Activated CD8-positive, alpha-beta T cell treated with anti-CD3 and anti-CD28 coated beads, Interleukin-2, amount 10 ng/mL, durations not matched to agents 7 days and 5 days (primary cell): ENCODE results near the gene TULP1. TPM values are rescaled to one million over a fixed set of nuclear protein-coding genes. Genes with fewer than 3 reads are reported as not detected.

Source experiments
- ATAC-seq: fragments of 150-1000 bp; cut with Tn5 transposase; one replicate; pipeline ENCODE4 v1.10.0; 2021; ENCODE audit warnings: moderate library complexity
- CTCF ChIA-PET: fragments of 350-600 bp; sonication (Branson Sonifier 250); formaldehyde crosslinking; loops from one replicate; lab custom pipeline; 2021; ENCODE audit warnings: antibody characterized with exemption; lab: Charles Lee
- POLR2A ChIA-PET: fragments of 350-600 bp; sonication (Branson Sonifier 250); formaldehyde crosslinking; loops from one replicate; lab custom pipeline; 2021; ENCODE audit warnings: antibody characterized with exemption; lab: Charles Lee
- DNase-seq: peaks from one replicate; pipeline ENCODE4 v3.0.0-alpha.2; 2020
- H3K27ac Mint-ChIP-seq: one replicate; pipeline ENCODE4 v1.8.0; 2021; ENCODE audit warnings: mild to moderate bottlenecking, mixed read lengths
- H3K27me3 Mint-ChIP-seq: one replicate; pipeline ENCODE4 v1.8.0; 2021; ENCODE audit warnings: low read depth, mixed read lengths
- H3K36me3 Mint-ChIP-seq: one replicate; pipeline ENCODE4 v1.8.0; 2021; ENCODE audit warnings: low read depth, mixed read lengths
- H3K4me1 Mint-ChIP-seq: one replicate; pipeline ENCODE4 v1.8.0; 2021; ENCODE audit warnings: low read depth, mixed read lengths
- H3K4me3 Mint-ChIP-seq: one replicate; pipeline ENCODE4 v1.8.0; 2021; ENCODE audit warnings: mild to moderate bottlenecking, mixed read lengths
- H3K9me3 Mint-ChIP-seq: one replicate; pipeline ENCODE4 v1.8.0; 2022; ENCODE audit warnings: mixed read lengths; ENCODE audit not compliant: insufficient read depth
- total RNA-seq, 2 experiments: library from RNA; stranded (reverse); gene quantifications; one replicate each; pipeline ENCODE4 v1.2.3, GENCODE V29; 2021

TULP1 gene
- total RNA-seq, 2 experiments from 2014 or later = not detected

- CTCF ChIA-PET = interaction anchor here (1.1 kb wide), 1 partner anchor 15 kb away, joined by 5 read pairs; no protein-coding TSS in a partner anchor
- no peaks in the 10 kb centered on the region for H3K36me3 Mint-ChIP-seq
- ATAC-seq = no peak
- no peaks in the 10 kb centered on the region for H3K9me3 Mint-ChIP-seq
- DNase-seq = no peak
- H3K27me3 Mint-ChIP-seq = peaks cover 38% of the 10 kb centered on the region
- peaks cover 4% of the 10 kb centered on the region for H3K4me1 Mint-ChIP-seq
- H3K27ac Mint-ChIP-seq = no peak overlapping the region
- POLR2A ChIA-PET = no interaction called here
- no peak overlapping the region for H3K4me3 Mint-ChIP-seq
Observed at GRCh38 chr6:35508027-35508426, 4.7 kb downstream of the TULP1 start.

- no peak for DNase-seq
- Mint-ChIP-seq H3K27me3 (peaks cover 39% of the 10 kb centered on the region), H3K9me3 (no peaks in the 10 kb centered on the region), H3K4me3 (no peak overlapping the region), H3K4me1 (peaks cover 4% of the 10 kb centered on the region), H3K27ac (no peak overlapping the region), H3K36me3 (no peaks in the 10 kb centered on the region)
- POLR2A ChIA-PET = no interaction called here
- CTCF ChIA-PET = interaction anchor here (1.0 kb wide), 1 partner anchor 16 kb away, joined by 3 read pairs; no protein-coding TSS in a partner anchor
- no peak for ATAC-seq
Observed at GRCh38 chr6:35507221-35507620, 5.5 kb downstream of the TULP1 start.

- ChIA-PET POLR2A (no interaction called here), CTCF (interaction anchor here (1.0 kb wide), 1 partner anchor 17 kb away, joined by 3 read pairs; no protein-coding TSS in a partner anchor)
- H3K9me3 Mint-ChIP-seq = no peaks in the 10 kb centered on the region
- H3K27me3 Mint-ChIP-seq = peaks cover 39% of the 10 kb centered on the region
- H3K4me1 Mint-ChIP-seq = peaks cover 4% of the 10 kb centered on the region
- H3K4me3 Mint-ChIP-seq = no peak overlapping the region
- no peaks in the 10 kb centered on the region for H3K36me3 Mint-ChIP-seq
- DNase-seq = no peak
- no peak overlapping the region for H3K27ac Mint-ChIP-seq
- ATAC-seq = no peak
Observed at GRCh38 chr6:35506536-35506935, 6.2 kb downstream of the TULP1 start.

DNA sequence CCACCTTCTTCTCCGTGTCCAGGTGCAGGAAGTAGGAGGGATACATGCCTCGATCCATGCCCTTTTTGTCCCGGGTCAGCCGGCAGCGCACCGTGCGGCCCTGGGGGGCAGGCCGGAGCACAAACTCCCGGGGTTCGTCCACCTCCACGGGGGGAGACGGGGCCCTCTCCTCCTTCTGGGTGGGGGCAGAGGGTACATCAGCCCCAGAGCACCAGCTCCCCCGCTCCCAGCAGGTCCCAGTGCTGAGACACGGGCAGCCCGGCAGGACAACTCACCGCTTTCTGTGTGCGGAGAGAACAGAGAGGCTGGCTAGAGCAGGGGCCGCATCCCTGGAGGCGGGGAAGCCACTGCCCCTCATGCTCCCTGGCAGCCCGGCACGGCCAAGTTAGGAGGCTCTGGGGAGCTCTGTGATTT is 6.7 kb downstream of the TULP1 start:
- no peaks in the 10 kb centered on the region for H3K9me3 Mint-ChIP-seq
- CTCF ChIA-PET = interaction anchor here (1.0 kb wide), 1 partner anchor 17 kb away, joined by 3 read pairs; no protein-coding TSS in a partner anchor
- ATAC-seq (no peak), DNase-seq (no peak)
- H3K27ac Mint-ChIP-seq = no peak overlapping the region
- peaks cover 36% of the 10 kb centered on the region for H3K27me3 Mint-ChIP-seq
- peaks cover 4% of the 10 kb centered on the region for H3K4me1 Mint-ChIP-seq
- POLR2A ChIA-PET = interaction anchor here (1.4 kb wide), 1 partner anchor 9 kb away, joined by 4 read pairs; the partner anchor contains the start of gene TEAD3
- H3K4me3 Mint-ChIP-seq = no peak overlapping the region
- no peaks in the 10 kb centered on the region for H3K36me3 Mint-ChIP-seq

GRCh38 chr6:35503534-35503933 is 9.2 kb downstream of the TULP1 start:
- POLR2A ChIA-PET = no interaction called here
- no peaks in the 10 kb centered on the region for H3K9me3 Mint-ChIP-seq
- peaks cover 6% of the 10 kb centered on the region for H3K4me1 Mint-ChIP-seq
- H3K27ac Mint-ChIP-seq = no peak overlapping the region
- no peak for ATAC-seq
- CTCF ChIA-PET = interaction anchor here (0.7 kb wide), 1 partner anchor 19 kb away, joined by 3 read pairs; no protein-coding TSS in a partner anchor
- DNase-seq = no peak
- no peak overlapping the region for H3K4me3 Mint-ChIP-seq
- peaks cover 35% of the 10 kb centered on the region for H3K27me3 Mint-ChIP-seq
- no peaks in the 10 kb centered on the region for H3K36me3 Mint-ChIP-seq

DNA sequence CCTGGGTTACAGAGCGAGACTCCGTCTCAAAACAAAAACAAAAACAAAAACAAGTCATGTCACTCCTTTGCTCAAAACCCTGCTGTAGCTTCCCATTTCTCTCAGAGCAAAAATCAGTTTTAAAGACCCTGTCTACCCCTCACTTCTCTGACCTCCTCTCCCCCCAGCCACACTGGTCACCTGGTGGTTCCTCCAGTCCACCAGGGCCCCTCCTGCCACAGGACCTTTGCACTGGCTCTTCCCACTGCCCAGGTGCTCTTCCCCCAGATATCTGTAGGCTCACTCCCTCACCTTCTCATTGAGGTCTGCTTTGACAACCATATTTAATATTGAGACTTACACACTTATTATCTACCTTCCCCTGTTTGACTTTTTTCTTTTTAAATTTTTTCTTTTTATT is 10.9 kb downstream of the TULP1 start:
- Mint-ChIP-seq H3K27me3 (peaks cover 35% of the 10 kb centered on the region), H3K4me3 (no peak overlapping the region), H3K27ac (no peak overlapping the region), H3K4me1 (peaks cover 15% of the 10 kb centered on the region), H3K36me3 (no peaks in the 10 kb centered on the region), H3K9me3 (no peaks in the 10 kb centered on the region)
- ATAC-seq = no peak
- POLR2A ChIA-PET = no interaction called here
- CTCF ChIA-PET = interaction anchor here (1.3 kb wide), 1 partner anchor 22 kb away, joined by 3 read pairs; no protein-coding TSS in a partner anchor
- no peak for DNase-seq

GRCh38 chr6:35500782-35501181 is 11.9 kb downstream of the TULP1 start:
- Mint-ChIP-seq H3K4me3 (no peak overlapping the region), H3K36me3 (no peaks in the 10 kb centered on the region), H3K27me3 (peaks cover 35% of the 10 kb centered on the region), H3K9me3 (no peaks in the 10 kb centered on the region), H3K4me1 (peaks cover 15% of the 10 kb centered on the region), H3K27ac (no peak overlapping the region)
- CTCF ChIA-PET = no interaction called here
- no peak for DNase-seq
- POLR2A ChIA-PET = no interaction called here
- ATAC-seq = no peak

GRCh38 chr6:35499372-35499771 is 13.3 kb downstream of the TULP1 start:
- no peak for ATAC-seq
- POLR2A ChIA-PET = no interaction called here
- Mint-ChIP-seq H3K36me3 (no peaks in the 10 kb centered on the region), H3K9me3 (no peaks in the 10 kb centered on the region), H3K4me3 (no peak overlapping the region), H3K27me3 (peaks cover 35% of the 10 kb centered on the region), H3K27ac (no peak overlapping the region), H3K4me1 (peaks cover 16% of the 10 kb centered on the region)
- no peak for DNase-seq
- CTCF ChIA-PET = no interaction called here

GRCh38 chr6:35498422-35499067 is 14.2 kb downstream of the TULP1 start:
- ATAC-seq (no peak), DNase-seq (no peak)
- ChIA-PET POLR2A (no interaction called here), CTCF (interaction anchor here (0.7 kb wide), 1 partner anchor 24 kb away, joined by 3 read pairs; no protein-coding TSS in a partner anchor)
- Mint-ChIP-seq H3K4me1 (peaks cover 21% of the 10 kb centered on the region), H3K36me3 (no peaks in the 10 kb centered on the region), H3K27ac (no peak overlapping the region), H3K27me3 (peaks cover 33% of the 10 kb centered on the region), H3K9me3 (no peaks in the 10 kb centered on the region), H3K4me3 (peak overlapping the region; percentile 66)

DNA sequence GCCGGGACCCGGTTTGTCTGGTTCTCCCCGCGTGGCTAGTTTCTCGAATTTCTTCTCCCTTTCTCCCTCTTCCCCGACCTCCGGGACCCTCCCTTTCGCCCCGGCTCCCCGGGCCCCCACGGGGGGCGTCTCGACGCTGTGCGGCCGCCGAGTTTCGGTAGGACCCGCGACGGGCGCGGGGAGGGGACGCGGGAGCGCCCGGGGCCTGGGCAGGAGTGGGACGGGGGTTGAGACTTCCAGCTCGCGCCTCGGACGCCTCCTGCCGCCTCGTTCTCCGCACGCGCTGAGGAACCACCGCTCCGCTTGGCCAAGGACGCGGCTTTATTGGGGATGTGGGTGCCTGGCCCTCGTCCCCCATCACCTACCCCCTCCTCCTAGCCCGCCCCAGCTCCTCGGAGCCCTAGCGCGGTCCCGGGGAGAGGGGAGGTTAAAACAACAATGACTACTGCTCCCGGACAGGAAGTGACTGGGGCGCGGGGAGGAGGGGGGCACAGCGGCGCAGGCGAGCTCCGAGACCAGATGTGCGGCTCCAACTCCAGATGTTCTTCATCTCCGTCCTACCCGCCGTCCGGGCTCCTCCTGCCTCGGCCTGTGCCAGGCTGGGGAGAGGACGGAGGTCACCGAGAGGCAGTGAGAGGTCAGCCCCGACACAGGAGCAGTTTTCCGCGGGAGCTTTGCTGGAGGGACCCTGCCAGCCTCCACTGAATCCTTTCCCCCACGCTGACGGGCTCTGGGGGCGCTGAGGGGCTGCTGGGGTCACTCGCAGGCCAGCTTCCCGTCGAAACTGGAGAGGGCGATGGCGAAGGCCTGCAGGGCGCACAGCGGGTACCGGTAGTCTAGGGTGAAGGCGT is 14.9 kb downstream of the TULP1 start:
- CTCF ChIA-PET = interaction anchor here (0.7 kb wide), 2 partner anchors 9 to 24 kb away, joined by 3 read pairs; no protein-coding TSS in a partner anchor
- no peaks in the 10 kb centered on the region for H3K36me3 Mint-ChIP-seq
- peaks cover 28% of the 10 kb centered on the region for H3K27me3 Mint-ChIP-seq
- ATAC-seq = peak; percentile 38
- H3K9me3 Mint-ChIP-seq = no peaks in the 10 kb centered on the region
- DNase-seq = peak; percentile 58
- POLR2A ChIA-PET = interaction anchor here (1.0 to 1.7 kb wide), 4 partner anchors 8 to 202 kb away, joined by 3 to 4 read pairs (median 4); partner anchors contain the start of gene RPL10A
- peak overlapping the region; percentile 66 for H3K4me3 Mint-ChIP-seq
- H3K4me1 Mint-ChIP-seq = peaks cover 17% of the 10 kb centered on the region
- peak overlapping the region; percentile 62 for H3K27ac Mint-ChIP-seq

DNA sequence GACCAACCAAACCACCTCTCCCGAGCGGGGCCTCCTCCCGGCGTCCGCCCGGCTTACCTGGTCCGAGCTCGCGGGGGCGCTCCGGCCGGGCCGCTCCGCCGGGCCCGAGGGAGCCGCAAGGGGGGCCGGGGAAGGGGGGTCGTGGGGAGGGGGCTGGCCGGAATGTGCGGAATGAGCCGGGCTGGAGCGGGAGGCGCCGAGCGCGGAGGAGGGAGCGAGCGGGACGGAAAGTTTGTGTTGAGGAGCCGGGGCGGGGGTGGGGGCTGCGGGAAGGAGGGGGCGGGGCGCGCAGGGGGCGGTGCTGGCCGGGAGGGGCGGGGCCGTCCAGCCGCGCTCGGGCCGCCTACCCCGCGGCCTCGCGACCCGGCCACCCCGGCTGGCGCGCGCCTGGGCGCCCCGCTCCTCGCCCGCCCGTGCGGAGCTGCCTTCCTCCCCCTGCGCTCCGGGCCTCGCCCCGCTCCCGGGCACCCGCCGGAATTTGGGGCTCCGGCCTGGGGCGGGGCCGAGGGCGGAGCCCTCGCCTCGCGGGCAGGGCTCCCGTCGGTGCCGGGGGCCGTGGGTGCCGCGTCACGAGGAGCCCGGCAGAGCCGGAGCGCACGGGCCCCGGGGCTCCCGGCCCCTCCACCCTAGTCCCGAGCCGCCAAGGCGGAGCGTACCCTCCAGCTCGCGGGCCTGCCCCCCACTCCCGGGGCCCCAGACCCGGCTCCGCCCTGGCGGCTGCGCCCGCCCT is 15.7 kb downstream of the TULP1 start, which contains the start of gene TEAD3:
Gene TEAD3, minus strand, starts transcription at position 239 of the 730 bp plus-strand sequence.
- ChIA-PET POLR2A (interaction anchor here (1.0 to 1.7 kb wide), 4 partner anchors 8 to 201 kb away, joined by 3 to 4 read pairs (median 4); partner anchors contain the start of gene RPL10A), CTCF (interaction anchor here (0.7 kb wide), 1 partner anchor 8 kb away, joined by 3 read pairs; no protein-coding TSS in a partner anchor)
- no peaks in the 10 kb centered on the region for H3K9me3 Mint-ChIP-seq
- peaks cover 28% of the 10 kb centered on the region for H3K27me3 Mint-ChIP-seq
- H3K27ac Mint-ChIP-seq = peak within 1 kb of the TSS; percentile 62
- no peaks in the 10 kb centered on the region for H3K36me3 Mint-ChIP-seq
- DNase-seq = peak; percentile 40
- peak; percentile 76 for ATAC-seq
- H3K4me3 Mint-ChIP-seq = peak within 1 kb of the TSS; percentile 66
- H3K4me1 Mint-ChIP-seq = peaks cover 17% of the 10 kb centered on the region
